Heart left ventricle (tissue), 16 donors: Measurements from ENCODE around the gene NXPE4. TPM values are rescaled to one million over a fixed set of nuclear protein-coding genes. Genes with fewer than 3 reads are reported as not detected.
"Not testable (repeated sequence)": the region's sequence is repeated elsewhere in the genome, so short reads cannot be mapped to it uniquely, and the experiment has no call there.

Source experiments
- ATAC-seq, 4 donors: fragments of 200-7000 bp; cut with Tn5 transposase; one replicate each; pipeline ENCODE4 v1.9.1; 2020 to 2022; ENCODE audit warnings: moderate library complexity in 4 of 4, mild to moderate bottlenecking in 3 of 4, moderate number of reproducible peaks in 1 of 4
- DNase-seq, 5 donors: peaks; one replicate each; pipeline ENCODE4 v3.0.0-alpha.2; 2020
- H3K27ac ChIP-seq, 12 donors: fragments of 200-600 bp; sonication (generic) in 4 of 12; one replicate each; pipeline versions ENCODE4 v1.5.0 to v1.8.0; 2016 to 2022; ENCODE audit warnings: mild to moderate bottlenecking in 2 of 12
- H3K27me3 ChIP-seq, 9 donors: fragments of 200-600 bp; sonication (generic) in 2 of 9; one replicate each; pipeline versions ENCODE4 v1.5.1 to v1.8.0; 2016 to 2022; ENCODE audit warnings: mild to moderate bottlenecking in 3 of 9
- H3K36me3 ChIP-seq, 9 donors: fragments of 200-600 bp; sonication (generic) in 2 of 9; one replicate each; pipeline versions ENCODE4 v1.5.0 to v1.8.0; 2018 to 2022; ENCODE audit warnings: mild to moderate bottlenecking in 2 of 9
- H3K4me1 ChIP-seq, 12 donors: fragments of 200-600 bp; sonication (generic) in 4 of 12; one replicate each; pipeline versions ENCODE4 v1.5.0 to v1.8.0; 2016 to 2022; ENCODE audit warnings: mild to moderate bottlenecking in 3 of 12
- H3K4me3 ChIP-seq, 12 donors: fragments of 200-600 bp; sonication (generic) in 4 of 12; one replicate each; pipeline versions ENCODE4 v1.5.0 to v1.8.0; 2017 to 2022; ENCODE audit warnings: mild to moderate bottlenecking in 9 of 12, moderate library complexity in 4 of 12
- H3K9me3 ChIP-seq, 12 donors: fragments of 200-600 bp; sonication (generic) in 4 of 12; one replicate each; pipeline versions ENCODE4 v1.5.0 to v1.8.0; 2016 to 2022; ENCODE audit warnings: mild to moderate bottlenecking in 1 of 12
- CTCF ChIP-seq, 12 donors: fragments of 200-600 bp; sonication (generic) in 4 of 12; IDR thresholded peaks; one replicate each; pipeline versions ENCODE4 v1.5.0 to v1.8.0; 2018 to 2022; ENCODE audit warnings: antibody characterized with exemption in 12 of 12, mild to moderate bottlenecking in 5 of 12
- POLR2A ChIP-seq, 2 donors: fragments of 450-650 bp; IDR thresholded peaks; one replicate each; pipeline ENCODE4 v1.6.1; 2017; ENCODE audit warnings: antibody characterized with exemption in 2 of 2, mild to moderate bottlenecking in 2 of 2, moderate library complexity in 2 of 2
- WGBS, 4 donors: extraction: QIAGEN DNeasy Blood & Tissue Kit in 2 of 4; methylation state at CpG; one replicate each; pipeline versions ENCODE4 v1.1.5 to v1.1.7; 2013 to 2018; 5-methylcytosine and 5-hydroxymethylcytosine counted together
- intact Hi-C, 10 donors: fragments of 100-400 bp; cut with DNase I; formaldehyde crosslinking; loops; one replicate each; pipeline versions ENCODE4 v1.11.1 to v1.14.2; 2022
- polyA plus RNA-seq, 2 donors: library from polyadenylated mRNA; stranded (reverse); fragments of 200-250 nt; gene quantifications; one replicate each; pipeline ENCODE4 v1.2.3, GENCODE V29; 2013
- total RNA-seq, 9 donors: library from RNA; depleted of rRNA in 2 of 9; stranded (reverse); fragments of >200 nt in 2 of 9; fragmentation: NEBNext Ultra II Directional in 3 of 9; extraction: Animal tissue kit (Norgen Biotek cat#: 25700) in 3 of 9; gene quantifications; one replicate each; pipeline versions ENCODE4 v1.1.0 to v1.2.4, GENCODE V29; 2016 to 2023
- donor health status: ischemic (EF 13 %, LVEDD 7.1; RV severe dilation, severe dysfunction).
- donor health status: healthy with polysubstance abuse.
- donor health status: DM: no; HTN: yes; CAD: no.
- donor health status: DM: no; HTN: no; CAD: no.
- donor health status: ischemic (EF 25% LVEDD 6.9; RV normal size, moderate dysfunction).
- donor health status: ischemic (EF 25% LVEDD 5.7; RV mildly dilated, moderate dysfunction).
- donor health status: healthy.
- donor health status: DM: yes; HTN: yes; CAD: no.
- donor health status: ischemic (EF 35%, LVEDD 5.7; RV mildly dilated, moderate dysfunction).
- donor health status: nonischemic (EF 11% LVEDD 7.7; RV severe dilation, severe dysfunction).
- donor health status: DM: yes; HTN: yes; CAD: no.
- donor health status: PGD.
- donor health status: ischemic (EF 29% LVEDD 5.4; RV normal size, mild dysfunction).
- donor health status: nonischemic (EF 23%, LVEDD 6.1; RV moderate dilation, normal function).

NXPE4 gene
- total and polyA plus RNA-seq, 11 donors = not detected

GRCh38 chr11:114607753-114608459, 12.3 kb upstream of the NXPE4 start:
- intact Hi-C loops = loop anchor here in 2 of 10 donors (10.0 kb wide), 1 partner anchor 263 kb away; no protein-coding TSS in a partner anchor
- ATAC-seq (no peak), DNase-seq (no peak)
- H3K36me3 ChIP-seq = no peaks in the 10 kb centered on the region
- no peak overlapping the region for H3K4me3 ChIP-seq
- H3K4me1 ChIP-seq = no peaks in the 10 kb centered on the region
- WGBS, 4 donors = 86 to 91% (median 86%) methylated on average over 11 of the region's 11 CpGs
- TF ChIP-seq CTCF (IDR thresholded peaks at IDR 0.05) (no peak), POLR2A (IDR thresholded peaks at IDR 0.05) (no peak)
- no peaks in the 10 kb centered on the region for H3K27me3 ChIP-seq
- H3K27ac ChIP-seq = no peak overlapping the region
- peaks cover 0 to 43% (median 0%) of the 10 kb centered on the region in 12 donors for H3K9me3 ChIP-seq

GRCh38 chr11:114606802-114607075, 11.2 kb upstream of the NXPE4 start:
- H3K9me3 ChIP-seq = peaks cover 0 to 43% (median 0%) of the 10 kb centered on the region in 12 donors
- DNase-seq, H3K36me3 ChIP-seq, H3K27me3 ChIP-seq, H3K27ac ChIP-seq, ATAC-seq, H3K4me1 ChIP-seq, H3K4me3 ChIP-seq: not testable (repeated sequence)
- intact Hi-C loops = loop anchor here in 2 of 10 donors (10.0 kb wide), 1 partner anchor 262 kb away; no protein-coding TSS in a partner anchor
- WGBS, 4 donors = 86 to 94% (median 90%) methylated on average over 5 of the region's 5 CpGs

GRCh38 chr11:114606003-114606801, 10.6 kb upstream of the NXPE4 start:
- ATAC-seq (no peak), DNase-seq (no peak)
- Histone ChIP-seq H3K9me3 (peaks cover 0 to 43% (median 0%) of the 10 kb centered on the region in 12 donors), H3K4me1 (no peaks in the 10 kb centered on the region), H3K27ac (no peak overlapping the region), H3K27me3 (no peaks in the 10 kb centered on the region), H3K4me3 (no peak overlapping the region), H3K36me3 (no peaks in the 10 kb centered on the region)
- TF ChIP-seq POLR2A (IDR thresholded peaks at IDR 0.05) (no peak), CTCF (IDR thresholded peaks at IDR 0.05) (no peak)
- intact Hi-C loops = loop anchor here in 2 of 10 donors (10.0 kb wide), 1 partner anchor 261 kb away; no protein-coding TSS in a partner anchor
- WGBS, 4 donors = 84 to 89% (median 87%) methylated on average over 9 of the region's 9 CpGs

- DNase-seq (no peak), ATAC-seq (no peak)
- no peak overlapping the region for H3K27ac ChIP-seq
- no peaks in the 10 kb centered on the region for H3K4me1 ChIP-seq
- WGBS, 4 donors = 89 to 93% (median 91%) methylated on average over 10 of the region's 10 CpGs
- no peaks in the 10 kb centered on the region for H3K27me3 ChIP-seq
- no peak overlapping the region for H3K4me3 ChIP-seq
- intact Hi-C loops = loop anchor here in 2 of 10 donors (10.0 kb wide), 1 partner anchor 261 kb away; no protein-coding TSS in a partner anchor
- H3K36me3 ChIP-seq = no peaks in the 10 kb centered on the region
- TF ChIP-seq CTCF (IDR thresholded peaks at IDR 0.05) (no peak), POLR2A (IDR thresholded peaks at IDR 0.05) (no peak)
- H3K9me3 ChIP-seq = peaks cover 0 to 43% (median 0%) of the 10 kb centered on the region in 12 donors
Measured at GRCh38 chr11:114605370-114605769, 9.8 kb upstream of the NXPE4 start.
